Adrenal gland (tissue), 12 donors: ENCODE data around the gene ROR2. TPM values are rescaled to one million over a fixed set of nuclear protein-coding genes. Genes with fewer than 3 reads are reported as not detected.

Experiments
- DNase-seq, 7 donors: peaks; one replicate each; pipeline ENCODE4 v3.0.0-alpha.2; 2019 to 2020
- H3K27ac ChIP-seq, 5 donors: fragments of 200-600 bp; sonication (generic) in 4 of 5; 1 replicate in 3 of 5; 2 replicates in 2 of 5; pipeline versions ENCODE4 v1.5.1 to v1.8.0; 2016 to 2020; ENCODE audit warnings: mild to moderate bottlenecking in 1 of 5
- H3K27me3 ChIP-seq: fragments of 200-600 bp; 2 replicates; pipeline ENCODE4 v1.8.0; 2021
- H3K36me3 ChIP-seq, 2 donors: fragments of 200-600 bp; replicated peaks in 1 of 2; 1 replicate in 1 of 2; 2 replicates in 1 of 2; pipeline versions ENCODE4 v1.5.1 to v1.8.0; 2018 to 2022
- H3K4me1 ChIP-seq, 2 donors: fragments of 200-600 bp; replicated peaks in 1 of 2; 1 replicate in 1 of 2; 2 replicates in 1 of 2; pipeline versions ENCODE4 v1.5.1 to v1.8.0; 2018 to 2021
- H3K4me3 ChIP-seq, 4 donors: fragments of 200-600 bp; sonication (generic) in 3 of 4; one replicate each; pipeline ENCODE4 v1.5.1; 2016 to 2018
- H3K9me3 ChIP-seq, 3 donors: fragments of 200-600 bp; sonication (generic) in 1 of 3; replicated peaks in 1 of 3; 1 replicate in 2 of 3; 2 replicates in 1 of 3; pipeline versions ENCODE4 v1.5.1 to v1.8.0; 2016 to 2021
- POLR2A ChIP-seq, 2 donors: fragments of 450-650 bp; IDR thresholded peaks; one replicate each; pipeline ENCODE4 v1.6.1; 2017; ENCODE audit warnings: antibody characterized with exemption in 2 of 2, mild to moderate bottlenecking in 2 of 2, moderate library complexity in 1 of 2
- WGBS, 4 donors: extraction: QIAGEN DNeasy Blood & Tissue Kit in 2 of 4; methylation state at CpG; one replicate each; pipeline versions ENCODE4 v1.1.5 to v1.1.7; 2013 to 2017; 5-methylcytosine and 5-hydroxymethylcytosine counted together
- intact Hi-C, 2 donors: fragments of 100-400 bp; cut with DNase I; formaldehyde crosslinking; loops; one replicate each; pipeline versions ENCODE4 v1.14.1 to v1.15.0; 2022 to 2023
- polyA plus RNA-seq, 3 donors: library from polyadenylated mRNA; stranded (reverse); fragments of 200-250 nt in 2 of 3; fragments of 350-450 nt in 1 of 3; fragmentation: Illumina TruSeq in 1 of 3; extraction: RNeasy Lipid Tissue Mini Kit (QIAGEN cat#74804) in 1 of 3; gene quantifications; one replicate each; pipeline ENCODE4 v1.2.3, GENCODE V29; 2013 to 2014
- total RNA-seq, 9 donors: library from RNA; depleted of rRNA in 4 of 9; stranded (reverse); fragments of >200 nt in 4 of 9; fragments of 120-200 nt in 1 of 9; fragmentation: NEBNext Ultra II Directional in 1 of 9; extraction: Animal tissue kit (Norgen Biotek cat#: 25700) in 1 of 9; gene quantifications; one replicate each; pipeline versions ENCODE4 v1.1.0 to v1.2.4, GENCODE V29; 2013 to 2023
- TF ChIP-seq, protein P1 (sequence below), 6 experiments: fragments of 450-650 bp in 4 of 6; fragments of 200-600 bp in 2 of 6; sonication (generic) in 1 of 6; IDR thresholded peaks; 1 replicate in 5 of 6; 2 replicates in 1 of 6; pipeline versions ENCODE4 v1.5.1 to v1.8.0; 2016 to 2021; ENCODE audit warnings: antibody characterized with exemption in 6 of 6, mild to moderate bottlenecking in 2 of 6, moderate library complexity in 1 of 6
- donor health status: healthy with polysubstance abuse.
- donor health status: Bipolar disorder and iron deficiency.
- donor health status: DM: yes; HTN: yes; CAD: no.
- donor health status: DM: no; HTN: no; CAD: no.
- donor health status: DM: no; HTN: no; CAD: no.
- donor health status: DM: yes; HTN: yes; CAD: no.

The ROR2 gene
- total and polyA plus RNA-seq, 12 donors = 3.9 to 23.9 (median 11.4) TPM

DNA sequence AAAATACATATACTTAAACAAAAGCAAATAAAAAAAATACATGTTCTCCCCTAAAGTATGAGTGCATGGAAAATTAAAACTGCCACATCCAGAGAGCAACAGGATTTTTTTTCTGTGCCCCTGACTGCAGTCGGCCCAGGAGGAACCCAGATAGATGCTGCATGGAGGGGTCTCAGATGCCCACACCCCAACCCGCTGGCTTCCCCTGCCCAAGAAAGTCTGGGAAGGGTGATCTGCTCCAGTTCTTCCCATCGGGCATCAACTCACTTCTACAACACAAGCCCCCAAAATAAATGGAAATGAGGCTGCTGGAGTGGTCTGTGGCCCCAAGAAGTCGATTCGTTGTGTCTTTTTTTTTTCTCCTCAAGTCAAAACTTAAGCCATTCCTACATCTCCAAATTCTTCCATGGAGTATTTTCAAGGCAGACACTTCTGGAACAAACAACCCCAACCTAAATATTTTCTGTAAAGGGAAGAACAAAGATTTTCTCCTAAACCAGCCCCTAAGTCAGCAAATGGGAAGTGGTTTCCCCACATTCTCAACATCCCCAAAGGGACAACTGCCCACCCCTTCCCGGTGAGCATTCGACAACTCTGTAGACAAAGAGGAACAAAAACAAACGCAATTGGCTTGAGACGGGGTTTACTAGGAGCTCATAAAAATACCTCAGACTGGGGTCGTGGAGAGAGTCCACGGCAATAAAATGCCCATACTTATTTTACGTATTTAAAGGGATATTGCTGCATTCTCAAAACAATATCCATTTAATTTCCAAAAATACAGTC, 46.7 kb downstream of the ROR2 start:
- Histone ChIP-seq H3K9me3 (no peaks in the 10 kb centered on the region), H3K36me3 (no peaks in the 10 kb centered on the region), H3K27ac (peak overlapping the region in 1 of 5 donors; percentile 63), H3K4me1 (peaks cover 6 to 43% of the 10 kb centered on the region in 2 donors), H3K4me3 (no peak overlapping the region), H3K27me3 (no peaks in the 10 kb centered on the region)
- peak in 1 of 7 donors; percentile 24 for DNase-seq
- WGBS, 4 donors = 63 to 78% (median 69%) methylated on average over 12 of the region's 12 CpGs
- TF ChIP-seq POLR2A (IDR thresholded peaks at IDR 0.05) = no peak
- TF ChIP-seq, protein P1, sequence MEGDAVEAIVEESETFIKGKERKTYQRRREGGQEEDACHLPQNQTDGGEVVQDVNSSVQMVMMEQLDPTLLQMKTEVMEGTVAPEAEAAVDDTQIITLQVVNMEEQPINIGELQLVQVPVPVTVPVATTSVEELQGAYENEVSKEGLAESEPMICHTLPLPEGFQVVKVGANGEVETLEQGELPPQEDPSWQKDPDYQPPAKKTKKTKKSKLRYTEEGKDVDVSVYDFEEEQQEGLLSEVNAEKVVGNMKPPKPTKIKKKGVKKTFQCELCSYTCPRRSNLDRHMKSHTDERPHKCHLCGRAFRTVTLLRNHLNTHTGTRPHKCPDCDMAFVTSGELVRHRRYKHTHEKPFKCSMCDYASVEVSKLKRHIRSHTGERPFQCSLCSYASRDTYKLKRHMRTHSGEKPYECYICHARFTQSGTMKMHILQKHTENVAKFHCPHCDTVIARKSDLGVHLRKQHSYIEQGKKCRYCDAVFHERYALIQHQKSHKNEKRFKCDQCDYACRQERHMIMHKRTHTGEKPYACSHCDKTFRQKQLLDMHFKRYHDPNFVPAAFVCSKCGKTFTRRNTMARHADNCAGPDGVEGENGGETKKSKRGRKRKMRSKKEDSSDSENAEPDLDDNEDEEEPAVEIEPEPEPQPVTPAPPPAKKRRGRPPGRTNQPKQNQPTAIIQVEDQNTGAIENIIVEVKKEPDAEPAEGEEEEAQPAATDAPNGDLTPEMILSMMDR (IDR thresholded peaks at IDR 0.05) = no peak
- intact Hi-C loops = no loop called here

DNA sequence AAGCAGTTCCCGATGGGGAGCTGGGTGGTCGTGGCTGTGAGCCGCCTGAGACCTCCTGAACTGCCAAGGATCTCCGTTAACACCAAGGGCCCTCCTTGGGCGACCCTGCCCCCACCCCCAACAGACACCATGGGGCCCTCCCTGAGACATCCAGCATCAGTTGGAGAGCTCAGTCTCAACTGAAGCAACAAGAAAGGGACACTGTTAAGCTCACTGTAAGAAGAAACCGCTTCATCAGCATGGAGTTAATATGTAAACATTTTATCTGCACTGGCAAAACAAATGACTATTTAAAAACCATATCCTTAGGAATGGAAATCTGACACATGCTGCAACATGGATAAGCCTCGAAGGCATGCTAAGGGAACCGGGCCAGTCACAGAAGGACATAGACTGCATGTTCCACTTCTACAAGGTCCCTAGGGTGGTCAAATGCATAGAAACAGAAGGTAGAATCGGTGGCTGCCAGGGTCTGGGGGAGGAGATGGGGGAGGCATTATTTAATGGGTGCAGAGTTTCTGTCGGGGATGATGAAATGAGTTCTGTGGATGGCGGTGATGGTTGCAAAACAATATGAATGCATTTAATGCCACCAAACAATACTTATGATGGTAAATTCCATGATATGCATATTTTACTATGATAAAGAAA, 47.4 kb downstream of the ROR2 start:
- TF ChIP-seq, protein P1 (IDR thresholded peaks at IDR 0.05) = no peak
- TF ChIP-seq POLR2A (IDR thresholded peaks at IDR 0.05) = no peak
- no peaks in the 10 kb centered on the region for H3K36me3 ChIP-seq
- DNase-seq = no peak
- H3K4me1 ChIP-seq = peaks cover 11 to 50% of the 10 kb centered on the region in 2 donors
- WGBS, 4 donors = 80 to 82% (median 81%) methylated on average over 11 of the region's 11 CpGs
- H3K4me3 ChIP-seq = no peak overlapping the region
- peak overlapping the region in 1 of 5 donors; percentile 63 for H3K27ac ChIP-seq
- intact Hi-C loops = no loop called here
- no peaks in the 10 kb centered on the region for H3K27me3 ChIP-seq
- no peaks in the 10 kb centered on the region for H3K9me3 ChIP-seq

DNA sequence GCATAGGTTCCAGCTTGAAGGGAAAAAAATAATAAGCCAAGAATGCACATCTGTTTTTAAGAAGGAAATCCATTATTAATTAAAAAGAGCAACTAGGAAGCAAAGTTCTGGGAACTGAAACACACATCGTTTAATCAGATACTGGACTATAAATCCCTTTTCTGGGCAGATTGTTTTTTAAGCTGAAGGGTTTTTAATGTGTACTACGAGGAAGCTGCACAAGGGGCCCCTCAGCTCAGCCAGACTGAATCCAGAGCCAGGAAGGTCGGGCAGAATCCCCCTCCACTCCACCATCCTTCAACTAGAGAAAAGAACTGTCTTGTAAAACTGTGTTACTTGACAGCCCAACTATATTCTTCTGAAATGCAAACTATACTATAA, 49.2 kb downstream of the ROR2 start:
- Histone ChIP-seq H3K4me3 (no peak overlapping the region), H3K9me3 (no peaks in the 10 kb centered on the region), H3K36me3 (no peaks in the 10 kb centered on the region), H3K4me1 (peaks cover 25 to 64% of the 10 kb centered on the region in 2 donors), H3K27me3 (no peaks in the 10 kb centered on the region), H3K27ac (peak overlapping the region in 1 of 5 donors; percentile 89)
- TF ChIP-seq POLR2A (IDR thresholded peaks at IDR 0.05) = no peak
- TF ChIP-seq, protein P1 (IDR thresholded peaks at IDR 0.05) = no peak
- intact Hi-C loops = no loop called here
- DNase-seq = no peak
- WGBS, 4 donors = 52 to 60% (median 55%) methylated on average over 3 of the region's 3 CpGs

DNA sequence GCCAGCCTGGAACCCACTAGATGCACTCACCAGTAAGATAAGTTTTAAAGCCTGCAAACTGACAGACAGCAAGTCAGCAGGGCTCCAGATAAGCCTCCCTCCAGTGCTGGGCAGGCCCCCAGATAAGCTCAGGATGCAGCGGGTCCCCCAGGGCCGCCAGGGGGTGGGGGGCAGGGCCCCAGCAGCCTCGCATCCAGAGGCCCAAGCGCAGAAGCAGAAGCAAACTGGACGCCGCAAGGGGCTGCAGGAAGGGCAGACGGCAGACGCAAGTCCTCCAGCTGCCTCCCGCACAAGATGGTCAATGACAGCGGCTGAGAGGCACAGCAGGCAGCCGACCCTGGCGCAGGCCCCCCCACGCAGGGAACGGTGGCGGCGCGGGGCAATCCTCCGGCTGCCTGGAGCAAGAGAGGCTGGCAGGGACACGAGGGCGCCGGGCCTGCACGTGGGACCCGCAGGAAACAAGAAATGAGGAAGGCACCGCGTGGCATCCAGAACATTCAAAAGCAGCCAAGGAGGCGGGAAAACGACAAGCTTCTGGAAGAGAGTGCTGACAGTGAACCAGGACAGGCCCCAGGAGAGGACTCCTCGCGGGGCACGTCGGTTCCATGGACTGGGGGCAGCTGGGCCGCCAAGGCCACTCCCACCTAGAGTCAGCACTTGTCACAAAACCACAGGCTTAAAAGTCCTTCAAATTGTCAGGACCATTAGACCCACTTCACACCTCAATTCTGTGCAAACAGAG, 49.8 kb downstream of the ROR2 start:
- peak in 1 of 7 donors; percentile 26 for DNase-seq
- H3K36me3 ChIP-seq = no peaks in the 10 kb centered on the region

More for the DNA sequence above, 49.8 kb downstream of the ROR2 start:
- intact Hi-C loops = no loop called here
- Histone ChIP-seq H3K4me1 (peaks cover 25 to 61% of the 10 kb centered on the region in 2 donors), H3K27me3 (no peaks in the 10 kb centered on the region), H3K27ac (peak overlapping the region in 2 of 5 donors; percentile 57 to 89), H3K4me3 (no peak overlapping the region), H3K9me3 (no peaks in the 10 kb centered on the region)
- 52 to 61% (median 55%) methylated on average over 26 to 32 of the region's 32 CpGs for WGBS, 4 donors
- no peak for TF ChIP-seq POLR2A (IDR thresholded peaks at IDR 0.05)
- TF ChIP-seq, protein P1 (IDR thresholded peaks at IDR 0.05) = no peak
